C4-2B (cell line): ENCODE data around the gene SUPT4H1.

Source experiments
- CTCF ChIP-seq: fragments of 450-650 bp; conservative IDR thresholded peaks from 2 replicates; pipeline ENCODE4 v1.5.1; 2017; ENCODE audit warnings: mild to moderate bottlenecking
- ZFX ChIP-seq: fragments of 450-650 bp; IDR thresholded peaks from 2 replicates; pipeline ENCODE4 v1.6.1; 2017

GRCh38 chr17:58325289-58325726, 26.7 kb downstream of the SUPT4H1 start:
- TF ChIP-seq CTCF: no peak
- no peak for TF ChIP-seq ZFX
